SK-N-SH treated with all-trans-retinoic acid at 6 μM for 48 hours (cell line): ENCODE data around the gene SART3.

Experiments used
- ARNTL ChIP-seq: fragments of 450-650 bp; formaldehyde crosslinking; IDR thresholded peaks from 2 replicates; pipeline ENCODE4 v1.5.0; 2020; ENCODE audit warnings: low read depth, mild to moderate bottlenecking, moderate library complexity, borderline replicate concordance
- CSDC2 ChIP-seq: fragments of 250-450 bp; sonication (Bioruptor Pico); IDR thresholded peaks from 2 replicates; pipeline ENCODE4 v1.5.0; 2020; ENCODE audit warnings: mild to moderate bottlenecking, moderate library complexity
- ESRRG ChIP-seq: fragments of 250-450 bp; sonication (Bioruptor Pico); IDR thresholded peaks from 2 replicates; pipeline ENCODE4 v1.6.1; 2021; ENCODE audit warnings: mild to moderate bottlenecking
- OSR1 ChIP-seq: fragments of 250-450 bp; sonication (Bioruptor Pico); IDR thresholded peaks from 2 replicates; pipeline ENCODE4 v1.8.0; 2022; ENCODE audit warnings: moderate library complexity, mild to moderate bottlenecking, inconsistent platforms

DNA sequence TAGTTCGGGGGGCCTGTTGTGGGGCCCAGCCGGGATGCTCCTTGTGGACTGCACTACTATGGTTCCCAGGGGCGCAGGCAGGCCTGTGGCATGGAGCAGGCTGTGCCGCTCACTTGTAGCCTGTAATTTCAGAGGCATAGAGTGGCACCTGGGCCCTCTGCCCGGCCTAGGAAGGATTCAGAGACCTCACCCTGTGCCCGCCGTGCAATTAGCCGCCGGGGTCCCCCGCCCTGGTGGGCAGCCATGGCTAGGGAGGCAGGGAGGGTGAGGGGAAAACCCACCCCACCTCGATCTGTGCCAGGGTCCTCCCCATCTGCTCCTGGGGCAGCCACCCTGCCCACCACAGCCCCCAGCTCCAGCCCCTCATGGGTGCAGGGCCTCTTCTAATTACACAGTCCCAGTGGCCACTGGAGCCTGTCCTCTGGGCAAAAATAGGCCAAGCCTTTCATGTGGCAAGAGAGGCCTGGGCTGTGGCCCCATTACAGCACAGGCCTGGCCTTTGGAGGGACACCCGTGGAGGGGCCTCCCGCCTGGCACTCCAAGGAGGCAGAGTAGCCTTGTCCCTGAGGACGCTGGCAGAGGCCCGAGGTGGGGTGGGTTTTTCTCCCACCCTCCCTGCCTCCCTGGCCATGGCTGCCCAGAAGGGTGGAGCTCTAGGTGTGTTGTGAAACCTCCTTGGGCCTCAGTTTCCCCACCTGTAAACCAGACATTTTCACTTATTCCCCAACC lies 42.2 kb upstream of the SART3 start:
- TF ChIP-seq CSDC2 (CRISPR knock-in tag) (no peak), OSR1 (CRISPR knock-in tag) (no peak), ARNTL (CRISPR knock-in tag) (no peak), ESRRG (CRISPR knock-in tag) (no peak)
